IMR-90 (cell line): Measurements from ENCODE around the gene EIF4H.

ENCODE experiments used
- BHLHE40 ChIP-seq: fragments of 150-350 bp; IDR thresholded peaks from 2 replicates; pipeline ENCODE4 v1.6.1; 2016; ENCODE audit warnings: mild to moderate bottlenecking, low read depth, low read length
- CEBPB ChIP-seq: IDR thresholded peaks from 2 replicates; pipeline ENCODE4 v1.6.1; 2012; ENCODE audit warnings: low read depth, low read length, improper control_type of control experiment
- CHD1 ChIP-seq: IDR thresholded peaks from 2 replicates; pipeline ENCODE4 v1.6.1; 2012; ENCODE audit warnings: low read depth, low read length, improper control_type of control experiment
- CTCF ChIP-seq: conservative IDR thresholded peaks from 2 replicates; pipeline ENCODE4 v1.5.1; 2012; ENCODE audit warnings: mild to moderate bottlenecking, low read depth, low read length, improper control_type of control experiment
- FOS ChIP-seq: fragments of 150-350 bp; IDR thresholded peaks from 2 replicates; pipeline ENCODE4 v1.6.1; 2016; ENCODE audit warnings: low read depth, low read length
- MAFK ChIP-seq: IDR thresholded peaks from 2 replicates; pipeline ENCODE4 v1.6.1; 2012; ENCODE audit warnings: low read depth, low read length, improper control_type of control experiment
- MAZ ChIP-seq: IDR thresholded peaks from 2 replicates; pipeline ENCODE4 v1.6.1; 2012; ENCODE audit warnings: low read depth, mild to moderate bottlenecking, low read length, improper control_type of control experiment, moderate library complexity, borderline replicate concordance
- MXI1 ChIP-seq: IDR thresholded peaks from 2 replicates; pipeline ENCODE4 v1.6.1; 2012; ENCODE audit warnings: low read depth, mild to moderate bottlenecking, low read length, moderate library complexity, borderline replicate concordance
- POLR2A ChIP-seq: IDR thresholded peaks from 2 replicates; pipeline ENCODE4 v1.6.1; 2012; ENCODE audit warnings: mild to moderate bottlenecking, low read depth, low read length
- RAD21 ChIP-seq: IDR thresholded peaks from 2 replicates; pipeline ENCODE4 v1.6.1; 2012; ENCODE audit warnings: low read length, improper control_type of control experiment
- RCOR1 ChIP-seq: IDR thresholded peaks from 2 replicates; pipeline ENCODE4 v1.6.1; 2012; ENCODE audit warnings: mild to moderate bottlenecking, low read length, improper control_type of control experiment; ENCODE audit not compliant: insufficient replicate concordance
- RFX5 ChIP-seq: IDR thresholded peaks from 2 replicates; pipeline ENCODE4 v1.8.0; 2012; ENCODE audit warnings: low read depth, mild to moderate bottlenecking, low read length, moderate library complexity
- SMC3 ChIP-seq: fragments of 150-350 bp; IDR thresholded peaks from 2 replicates; pipeline ENCODE4 v1.6.1; 2016; ENCODE audit warnings: low read depth, mild to moderate bottlenecking, antibody characterized with exemption, low read length, moderate library complexity
- USF2 ChIP-seq: fragments of 150-350 bp; IDR thresholded peaks from 2 replicates; pipeline ENCODE4 v1.6.1; 2017; ENCODE audit warnings: mild to moderate bottlenecking, antibody characterized with exemption, low read length, low read depth

- no peak for TF ChIP-seq CTCF
- no peak for TF ChIP-seq RAD21
- no peak for TF ChIP-seq MXI1
- TF ChIP-seq POLR2A: no peak
- peak; percentile 62 for TF ChIP-seq CEBPB
- no peak for TF ChIP-seq CHD1
- no peak for TF ChIP-seq USF2
- TF ChIP-seq RCOR1: no peak
- no peak for TF ChIP-seq BHLHE40
- no peak for TF ChIP-seq MAFK
- TF ChIP-seq RFX5: no peak
- no peak for TF ChIP-seq MAZ
- no peak for TF ChIP-seq SMC3
- TF ChIP-seq FOS: no peak
These were observed 6.7 kb downstream of the EIF4H start for GRCh38 chr7:74180866-74181265.
